Measurements from ENCODE around the gene CXCL17.

GRCh38 chr19:42419309-42419708 lies 23.4 kb downstream of the CXCL17 start:
- TF ChIP-seq CTCF (IDR thresholded peaks at IDR 0.05) = no peak
- no peak for TF ChIP-seq POLR2A (IDR thresholded peaks at IDR 0.05)
